ENCODE data around the gene CCDC80.
"Not testable (repeated sequence)": the region's sequence is repeated elsewhere in the genome, so short reads cannot be mapped to it uniquely, and the experiment has no call there.

CCDC80 gene

GRCh38 chr3:112582244-112582874 is 58.6 kb downstream of the CCDC80 start:
- DNase-seq = no peak

GRCh38 chr3:112579697-112580096 is 61.2 kb downstream of the CCDC80 start:
- DNase-seq = no peak

GRCh38 chr3:112579232-112579631 is 61.7 kb downstream of the CCDC80 start:
- no peak for DNase-seq

GRCh38 chr3:112572701-112573100 is 68.2 kb downstream of the CCDC80 start:
- no peak for DNase-seq

- no peak for DNase-seq
These were observed 71.7 kb downstream of the CCDC80 start for GRCh38 chr3:112569265-112569664.

- no peak for DNase-seq
These were observed 72.3 kb downstream of the CCDC80 start for GRCh38 chr3:112568642-112569041.

- no peak for DNase-seq
These were observed 76.0 kb downstream of the CCDC80 start for GRCh38 chr3:112564940-112565305.

- not testable (repeated sequence) for DNase-seq
These were observed 76.5 kb downstream of the CCDC80 start for GRCh38 chr3:112564247-112564939.

GRCh38 chr3:112561734-112562529 is 79.0 kb downstream of the CCDC80 start, which contains the start of the genes ATG3 and SLC35A5:
ATG3 (minus strand) TSS chr3:112561962; CDS start chr3:112561528, 434 bp downstream.
SLC35A5 (plus strand) TSS chr3:112562045; CDS start chr3:112563404, 1,359 bp downstream.
- DNase-seq = peak; percentile 96

GRCh38 chr3:112561484-112561733 is 79.5 kb downstream of the CCDC80 start:
- DNase-seq = no peak

- peak; percentile 66 for DNase-seq
These were observed 80.0 kb downstream of the CCDC80 start for GRCh38 chr3:112560721-112561483.

GRCh38 chr3:112560307-112560706 is 80.6 kb downstream of the CCDC80 start:
- DNase-seq = no peak

GRCh38 chr3:112557976-112558375 is 83.0 kb downstream of the CCDC80 start:
- no peak for DNase-seq

- DNase-seq = no peak
These were observed 85.3 kb downstream of the CCDC80 start for GRCh38 chr3:112555535-112556170.

- no peak for DNase-seq
These were observed 90.1 kb downstream of the CCDC80 start for GRCh38 chr3:112550859-112551258.
